Neural progenitor cell (in vitro differentiated cells): ENCODE data around the gene PEX14.

Experiments
- EZH2 ChIP-seq: fragments of 200-600 bp; sonication (generic); IDR thresholded peaks from 2 replicates; pipeline ENCODE4 v1.6.1; 2017; ENCODE audit warnings: antibody characterized with exemption, mild to moderate bottlenecking, moderate library complexity
- EZH2phosphoT487 ChIP-seq: fragments of 200-600 bp; sonication (generic); IDR thresholded peaks from 2 replicates; pipeline ENCODE4 v1.6.1; 2017; ENCODE audit warnings: antibody characterized with exemption
- TF ChIP-seq, protein P1 (sequence below): fragments of 200-600 bp; sonication (generic); IDR thresholded peaks from 2 replicates; pipeline ENCODE4 v1.5.1; 2017; ENCODE audit warnings: antibody characterized with exemption, mild to moderate bottlenecking

DNA sequence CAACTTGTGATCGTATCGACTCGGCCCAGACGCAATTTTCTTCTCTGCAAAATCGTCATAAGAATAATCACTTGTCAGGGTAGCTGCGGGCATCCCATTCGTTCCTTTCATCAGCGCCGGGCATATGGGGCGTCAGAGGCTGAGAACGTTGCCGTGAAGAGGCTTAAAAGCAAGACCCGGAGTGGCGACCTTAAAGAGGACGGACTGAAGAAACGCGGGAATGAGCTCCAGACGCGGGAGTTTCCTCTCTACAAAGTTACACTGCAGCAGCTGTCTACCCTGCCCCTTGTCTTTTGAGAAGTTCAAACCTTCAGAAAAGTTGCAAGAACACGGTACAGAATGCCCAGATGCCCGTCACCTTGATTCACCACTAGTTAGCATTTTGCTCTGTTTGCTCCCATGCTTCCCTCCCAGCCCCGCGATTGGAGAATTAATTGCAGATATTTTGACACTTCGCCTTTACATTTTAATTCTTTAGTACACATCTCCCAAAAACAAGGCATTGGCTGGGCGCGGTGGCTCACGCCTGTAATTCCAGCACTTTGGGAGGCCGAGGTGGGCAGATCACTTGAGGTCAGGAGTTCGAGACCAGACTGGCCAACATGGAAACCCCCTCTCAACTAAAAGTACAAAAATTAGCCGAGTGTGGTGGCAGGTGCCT lies 43.5 kb upstream of the PEX14 start:
- TF ChIP-seq, protein P1, sequence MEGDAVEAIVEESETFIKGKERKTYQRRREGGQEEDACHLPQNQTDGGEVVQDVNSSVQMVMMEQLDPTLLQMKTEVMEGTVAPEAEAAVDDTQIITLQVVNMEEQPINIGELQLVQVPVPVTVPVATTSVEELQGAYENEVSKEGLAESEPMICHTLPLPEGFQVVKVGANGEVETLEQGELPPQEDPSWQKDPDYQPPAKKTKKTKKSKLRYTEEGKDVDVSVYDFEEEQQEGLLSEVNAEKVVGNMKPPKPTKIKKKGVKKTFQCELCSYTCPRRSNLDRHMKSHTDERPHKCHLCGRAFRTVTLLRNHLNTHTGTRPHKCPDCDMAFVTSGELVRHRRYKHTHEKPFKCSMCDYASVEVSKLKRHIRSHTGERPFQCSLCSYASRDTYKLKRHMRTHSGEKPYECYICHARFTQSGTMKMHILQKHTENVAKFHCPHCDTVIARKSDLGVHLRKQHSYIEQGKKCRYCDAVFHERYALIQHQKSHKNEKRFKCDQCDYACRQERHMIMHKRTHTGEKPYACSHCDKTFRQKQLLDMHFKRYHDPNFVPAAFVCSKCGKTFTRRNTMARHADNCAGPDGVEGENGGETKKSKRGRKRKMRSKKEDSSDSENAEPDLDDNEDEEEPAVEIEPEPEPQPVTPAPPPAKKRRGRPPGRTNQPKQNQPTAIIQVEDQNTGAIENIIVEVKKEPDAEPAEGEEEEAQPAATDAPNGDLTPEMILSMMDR, result no peak
- TF ChIP-seq EZH2 (no peak), EZH2phosphoT487 (no peak)
